ENCODE results near the gene CDH24. TPM values are rescaled to one million over a fixed set of nuclear protein-coding genes. Genes with fewer than 3 reads are reported as not detected.

Gene CDH24
- total and polyA plus RNA-seq, 2 of the 13 experiments (the other 11 are each of a cell fraction or from before 2014, with no cell fraction given): 0.69 to 0.99 TPM

DNA sequence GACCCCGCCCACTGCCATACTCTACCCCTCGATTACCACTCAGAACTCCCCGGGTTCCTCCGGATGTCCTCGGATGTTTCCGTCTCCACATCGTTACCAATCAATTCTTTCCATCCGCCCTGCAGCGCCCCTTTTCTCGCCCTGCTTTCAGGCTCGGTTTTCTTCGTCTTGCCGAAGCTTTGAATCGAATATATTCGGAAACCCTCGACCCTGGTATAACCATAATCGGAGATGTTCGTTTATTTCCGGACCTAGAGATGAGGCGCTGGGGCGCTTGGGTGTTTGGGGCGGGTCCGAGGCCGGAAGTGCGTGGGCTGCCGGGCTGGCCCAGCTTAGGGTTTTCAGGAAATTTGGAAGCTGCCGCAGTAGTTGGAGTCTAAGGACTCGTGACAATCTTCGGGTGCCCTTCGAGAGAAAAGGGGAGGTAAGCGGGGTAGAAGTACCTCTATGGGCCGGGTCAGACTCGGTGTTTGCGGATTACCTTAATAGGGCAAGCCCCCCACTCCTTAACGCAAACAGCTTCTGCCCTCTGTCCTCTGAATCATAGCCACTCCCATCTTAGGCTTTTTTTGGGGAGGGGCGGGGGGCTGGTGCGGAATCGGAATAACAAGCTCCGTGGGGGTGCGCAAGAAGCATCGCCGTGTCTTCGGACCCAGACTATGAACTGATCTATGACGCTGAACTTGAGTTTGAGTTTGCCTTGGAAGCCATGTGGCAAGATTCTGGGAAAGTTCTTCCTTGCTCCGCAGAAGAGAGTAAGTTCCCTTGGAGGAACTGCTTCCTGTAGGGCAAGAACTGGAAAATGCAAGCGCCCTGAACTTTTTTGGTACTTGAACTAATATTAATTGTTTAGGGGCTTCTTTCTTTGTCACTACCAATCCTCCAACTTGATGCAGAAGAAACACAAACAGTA lies 38.1 kb upstream of the CDH24 start, which contains the start of gene C14orf119 (continued):
- TF ChIP-seq, protein P1, sequence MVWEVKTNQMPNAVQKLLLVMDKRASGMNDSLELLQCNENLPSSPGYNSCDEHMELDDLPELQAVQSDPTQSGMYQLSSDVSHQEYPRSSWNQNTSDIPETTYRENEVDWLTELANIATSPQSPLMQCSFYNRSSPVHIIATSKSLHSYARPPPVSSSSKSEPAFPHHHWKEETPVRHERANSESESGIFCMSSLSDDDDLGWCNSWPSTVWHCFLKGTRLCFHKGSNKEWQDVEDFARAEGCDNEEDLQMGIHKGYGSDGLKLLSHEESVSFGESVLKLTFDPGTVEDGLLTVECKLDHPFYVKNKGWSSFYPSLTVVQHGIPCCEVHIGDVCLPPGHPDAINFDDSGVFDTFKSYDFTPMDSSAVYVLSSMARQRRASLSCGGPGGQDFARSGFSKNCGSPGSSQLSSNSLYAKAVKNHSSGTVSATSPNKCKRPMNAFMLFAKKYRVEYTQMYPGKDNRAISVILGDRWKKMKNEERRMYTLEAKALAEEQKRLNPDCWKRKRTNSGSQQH (CRISPR knock-in tag; IDR thresholded peaks at IDR 0.05; ENCODE audit: low read depth): peak; percentile 61; the same call in 1 of the 2 replicates
- peak; percentile 96 for TF ChIP-seq GABPB1 (CRISPR knock-in tag; IDR thresholded peaks at IDR 0.05)
- peak; percentile 99 for TF ChIP-seq CC2D1A (CRISPR knock-in tag; IDR thresholded peaks at IDR 0.05)
- TF ChIP-seq GATA4 (IDR thresholded peaks at IDR 0.05; ENCODE audit: borderline replicate concordance, low read depth): peak; percentile 75
- peak; percentile 82; the same call in 1 of the 2 replicates for TF ChIP-seq ZNF572 (CRISPR knock-in tag; IDR thresholded peaks at IDR 0.05)
- TF ChIP-seq SP4 (CRISPR knock-in tag; IDR thresholded peaks at IDR 0.05): peak; percentile 65
- peak; percentile 18 for TF ChIP-seq HNRNPLL (IDR thresholded peaks at IDR 0.05; ENCODE audit: low read depth, low read length, poor library complexity, severe bottlenecking)
- TF ChIP-seq GZF1 (CRISPR knock-in tag; IDR thresholded peaks at IDR 0.05): no peak
- TF ChIP-seq PAWR (CRISPR knock-in tag; IDR thresholded peaks at IDR 0.05; ENCODE audit: borderline replicate concordance): no peak
- peak; percentile 34; the same call in 1 of the 2 replicates for TF ChIP-seq PITX1 (CRISPR knock-in tag; IDR thresholded peaks at IDR 0.05)
- peak; percentile 62 for TF ChIP-seq MNT (IDR thresholded peaks at IDR 0.05)
- 0 out of 2 replicates have a peak, but pooled peaks have one; percentile 18 for TF ChIP-seq ZFP1 (CRISPR knock-in tag; IDR thresholded peaks at IDR 0.05)
- no peak for TF ChIP-seq ZNF18 (CRISPR knock-in tag; IDR thresholded peaks at IDR 0.05; ENCODE audit: insufficient replicate concordance)
- TF ChIP-seq BCL6 (CRISPR knock-in tag; IDR thresholded peaks at IDR 0.05): peak; percentile 90
- peak; percentile 77; the same call in 1 of the 2 replicates for TF ChIP-seq ZNF264 (CRISPR knock-in tag; IDR thresholded peaks at IDR 0.05)
- TF ChIP-seq, protein P2, sequence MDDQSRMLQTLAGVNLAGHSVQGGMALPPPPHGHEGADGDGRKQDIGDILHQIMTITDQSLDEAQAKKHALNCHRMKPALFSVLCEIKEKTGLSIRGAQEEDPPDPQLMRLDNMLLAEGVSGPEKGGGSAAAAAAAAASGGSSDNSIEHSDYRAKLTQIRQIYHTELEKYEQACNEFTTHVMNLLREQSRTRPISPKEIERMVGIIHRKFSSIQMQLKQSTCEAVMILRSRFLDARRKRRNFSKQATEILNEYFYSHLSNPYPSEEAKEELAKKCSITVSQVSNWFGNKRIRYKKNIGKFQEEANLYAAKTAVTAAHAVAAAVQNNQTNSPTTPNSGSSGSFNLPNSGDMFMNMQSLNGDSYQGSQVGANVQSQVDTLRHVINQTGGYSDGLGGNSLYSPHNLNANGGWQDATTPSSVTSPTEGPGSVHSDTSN (CRISPR knock-in tag; IDR thresholded peaks at IDR 0.05; ENCODE audit: borderline replicate concordance): no peak
- TF ChIP-seq HNF4A (CRISPR knock-in tag; IDR thresholded peaks at IDR 0.05): peak; percentile 53; the same call in 1 of the 2 replicates
- TF ChIP-seq ZNF136 (CRISPR knock-in tag; IDR thresholded peaks at IDR 0.05; ENCODE audit: low read depth): peak; percentile 67; the same call in 1 of the 2 replicates
- TF ChIP-seq KDM6A (CRISPR knock-in tag; IDR thresholded peaks at IDR 0.05; ENCODE audit: low read depth): no peak
- no peak; the same call in 1 of the 2 replicates for TF ChIP-seq ZNF710 (CRISPR knock-in tag; IDR thresholded peaks at IDR 0.05; ENCODE audit: borderline replicate concordance)
